ENCODE results near the gene XPA.
"Not testable (repeated sequence)": the region's sequence is repeated elsewhere in the genome, so short reads cannot be mapped to it uniquely, and the experiment has no call there.

The XPA gene

DNA sequence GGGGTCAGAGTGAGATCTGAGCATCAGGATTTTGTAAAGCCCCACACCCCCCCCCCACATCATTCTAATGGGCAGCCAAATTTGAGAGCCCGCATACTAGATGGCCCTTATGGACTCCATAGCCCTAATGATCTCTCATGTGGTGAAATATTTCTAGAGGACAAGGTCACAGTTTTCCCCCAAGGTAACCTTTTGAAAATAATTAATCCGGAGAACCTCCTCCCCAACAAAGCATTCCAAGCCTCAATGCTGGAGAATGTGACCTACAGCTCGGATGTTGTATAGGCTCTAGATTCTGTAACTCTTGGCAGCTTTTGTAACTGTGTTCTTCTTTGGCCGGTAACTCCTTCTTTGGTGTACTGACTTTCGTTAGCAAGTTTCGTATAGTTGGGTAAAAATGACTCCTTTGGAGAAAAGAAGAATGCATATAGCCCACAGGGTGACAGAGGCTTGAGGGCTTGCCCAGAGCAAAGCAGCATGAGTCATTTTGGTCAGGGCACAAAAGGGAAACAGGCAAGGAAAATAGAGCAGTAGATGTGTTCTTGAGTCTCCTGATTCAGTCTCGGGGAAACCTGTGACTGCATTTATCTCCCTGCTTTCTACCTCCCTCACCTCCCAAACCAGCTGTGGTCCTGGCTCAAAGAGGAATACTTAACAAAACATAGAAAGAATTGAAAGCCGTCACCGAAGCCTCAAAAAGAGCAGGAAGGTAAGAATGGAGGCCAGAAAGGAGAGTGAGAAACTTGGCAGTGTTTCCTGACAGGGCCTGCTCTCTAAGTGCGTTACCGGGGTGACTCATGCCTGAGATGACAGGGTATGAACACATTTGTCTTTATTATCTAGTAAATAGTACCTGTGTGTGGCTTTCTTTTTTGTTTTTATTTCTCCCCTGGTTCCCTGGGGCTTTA, 6.6 kb upstream of the XPA start:
- DNase-seq, result peak; percentile 98

DNA sequence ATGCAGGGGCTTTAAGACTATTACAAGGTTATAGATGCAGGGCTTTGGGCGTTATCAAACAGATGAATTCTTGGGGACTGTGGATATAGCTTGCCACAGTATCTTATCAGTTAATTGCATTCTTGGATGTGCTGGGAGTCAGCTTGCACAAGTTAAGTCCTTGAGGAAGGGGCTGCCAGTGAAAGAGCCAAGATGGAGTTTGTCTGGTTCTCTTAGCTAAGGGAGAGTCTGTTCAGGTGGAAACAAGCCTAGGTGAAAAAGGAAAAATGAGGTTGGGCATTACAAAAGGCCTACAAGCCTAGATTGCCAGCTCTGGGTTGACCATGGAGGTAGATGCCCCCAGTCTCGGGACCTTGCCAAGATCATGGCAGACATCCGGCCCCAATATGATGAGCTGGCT, 2.7 kb upstream of the XPA start:
- DNase-seq, result not testable (repeated sequence)

- DNase-seq, result not testable (repeated sequence)
Measured at GRCh38 chr9:97699281-97699680, 2.1 kb upstream of the XPA start.

GRCh38 chr9:97698865-97699264, 1.7 kb upstream of the XPA start:
- no peak for DNase-seq

- DNase-seq, result peak; percentile 31
Measured at GRCh38 chr9:97697837-97698236, 697 bp upstream of the XPA start.

DNA sequence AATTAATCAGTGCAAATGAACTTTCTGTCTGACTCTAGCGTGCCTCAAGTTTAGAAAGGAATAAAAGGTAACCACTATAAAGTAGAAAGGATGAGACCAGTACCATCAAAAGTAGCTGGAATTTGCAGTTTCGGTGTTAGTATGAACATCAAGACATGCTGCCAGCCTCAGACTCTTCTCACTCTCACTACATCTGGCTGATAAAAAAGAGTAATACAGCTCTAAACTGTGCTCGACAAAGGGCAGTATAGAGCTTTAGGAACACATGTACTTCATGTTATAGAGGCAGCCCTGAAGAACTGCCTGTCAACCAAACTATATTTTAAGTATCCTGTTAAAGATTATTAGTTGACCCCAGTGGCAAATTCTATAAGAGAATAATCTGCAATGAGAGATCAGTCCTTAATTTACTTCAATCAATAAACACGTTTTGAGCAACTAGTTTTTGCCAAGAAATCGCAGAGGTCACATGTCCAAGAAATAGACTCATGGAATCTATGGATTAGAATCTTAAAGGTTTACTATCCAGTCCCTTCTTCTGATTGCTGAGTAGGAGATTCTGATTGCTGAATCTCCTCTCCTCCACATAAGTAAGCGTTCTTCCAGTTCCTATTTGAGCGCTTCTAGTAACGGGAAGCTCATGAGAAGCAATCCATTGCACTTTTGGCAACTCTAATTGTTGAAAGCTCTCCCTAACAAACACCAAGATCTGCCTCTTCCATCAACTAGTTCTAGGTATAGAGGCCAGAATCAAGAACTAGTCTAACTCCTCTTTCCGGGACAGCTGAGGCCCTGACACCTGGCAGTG, 941 bp downstream of the XPA start:
- peak; percentile 66 for DNase-seq

GRCh38 chr9:97695390-97695789, 1.8 kb downstream of the XPA start:
- no peak for DNase-seq

DNA sequence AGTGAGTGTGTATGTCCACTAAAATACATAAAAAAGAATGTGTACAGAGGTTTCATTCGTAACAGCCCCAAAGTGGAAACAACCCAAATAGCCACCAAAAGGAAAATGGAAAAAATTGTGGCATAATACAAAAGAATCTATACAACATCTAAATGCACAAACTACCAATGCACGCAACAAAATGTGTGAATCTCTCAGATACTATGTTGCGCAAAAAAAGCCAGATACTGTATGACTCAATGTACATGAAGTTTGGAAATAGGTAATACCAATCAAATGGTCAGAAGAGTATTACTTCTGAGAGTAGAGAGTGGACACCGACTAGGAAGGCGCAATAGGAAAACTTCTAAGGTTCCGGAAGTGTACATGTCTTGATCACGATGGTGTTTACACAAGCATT, 2.4 kb downstream of the XPA start:
- DNase-seq, result no peak

- DNase-seq, result no peak
Measured at GRCh38 chr9:97689401-97690180, 7.5 kb downstream of the XPA start.

DNA sequence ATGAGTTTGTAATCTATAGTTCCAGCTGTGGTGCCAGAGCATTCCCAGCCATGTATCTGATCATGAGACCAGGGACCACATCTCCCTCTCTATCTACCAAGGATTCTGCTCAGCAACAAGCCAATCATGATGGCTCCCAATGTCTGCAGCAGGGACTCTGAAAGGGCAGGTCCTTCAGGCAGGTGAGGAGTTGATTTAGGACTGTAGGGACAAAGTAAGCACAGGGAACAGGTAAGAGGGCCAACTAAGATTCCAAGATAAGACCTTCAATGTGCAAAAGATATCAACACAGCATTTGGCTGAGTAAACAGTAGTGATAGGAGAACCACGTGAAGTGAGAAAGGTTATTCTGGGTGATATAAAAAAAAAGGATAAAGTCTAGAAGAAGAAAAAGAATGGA, 8.5 kb downstream of the XPA start:
- DNase-seq, result no peak

DNA sequence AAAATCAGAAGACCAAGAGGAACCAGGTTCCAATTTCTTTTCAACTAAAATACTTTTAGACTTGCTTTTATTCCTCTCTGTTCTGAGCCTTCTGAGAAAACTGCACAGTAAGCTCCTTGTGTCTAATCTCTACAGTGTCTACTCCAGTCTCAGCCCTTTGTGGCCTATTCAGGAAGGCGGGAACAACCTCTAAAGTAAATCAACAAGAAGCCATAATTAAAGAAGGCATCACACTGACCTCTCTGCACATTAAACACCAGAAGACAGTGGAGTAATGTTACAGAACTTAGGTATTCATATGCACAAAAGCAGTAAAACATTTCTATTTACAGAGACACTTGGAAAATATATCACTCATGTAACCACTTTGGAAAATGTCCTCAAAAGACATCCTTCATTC, 14.9 kb downstream of the XPA start:
- peak; percentile 59 for DNase-seq

DNA sequence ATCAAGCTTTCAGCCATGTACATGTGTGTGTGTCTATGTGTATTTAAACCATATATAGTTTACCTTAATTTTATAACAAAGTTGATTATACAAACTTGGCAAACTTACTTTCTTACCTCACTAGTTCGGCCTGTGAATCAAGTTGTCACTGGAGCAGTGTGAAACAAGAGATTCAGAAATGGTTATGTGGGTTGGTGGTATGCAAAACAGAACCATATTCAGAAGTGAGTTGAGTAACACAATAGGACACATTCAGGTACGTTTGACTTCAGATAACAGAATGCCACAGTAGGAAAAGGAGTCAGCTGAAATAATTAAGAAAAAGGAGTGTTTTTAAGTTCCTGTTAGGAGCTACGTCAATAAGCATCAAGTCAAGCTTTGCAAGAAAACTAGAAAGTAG, 21.5 kb downstream of the XPA start:
- no peak for DNase-seq

- no peak for DNase-seq
Measured at GRCh38 chr9:97673922-97674321, 23.2 kb downstream of the XPA start.

- DNase-seq, result peak; percentile 82
Measured at GRCh38 chr9:97672403-97672802, 24.7 kb downstream of the XPA start.

- DNase-seq, result no peak
Measured at GRCh38 chr9:97670586-97670985, 26.6 kb downstream of the XPA start.

DNA sequence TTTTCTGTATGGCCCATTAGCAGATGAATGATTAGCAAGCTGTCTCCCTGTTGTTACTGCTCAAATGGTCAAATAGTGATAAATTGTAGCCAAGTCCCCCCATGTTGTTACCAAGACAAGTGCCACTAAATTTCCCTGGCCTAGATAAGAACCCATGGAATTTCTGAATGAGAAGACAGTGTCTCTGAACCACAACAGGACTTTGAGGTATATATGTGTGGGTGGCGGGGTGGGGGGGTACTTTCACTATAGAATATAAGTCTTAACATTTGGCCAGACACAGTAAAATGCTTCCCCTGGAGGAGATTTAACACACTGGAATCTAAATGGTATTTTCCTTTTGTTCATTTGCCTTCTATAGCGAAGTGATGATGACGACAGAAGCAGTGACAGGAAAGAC, 28.7 kb downstream of the XPA start:
- DNase-seq, result no peak

DNA sequence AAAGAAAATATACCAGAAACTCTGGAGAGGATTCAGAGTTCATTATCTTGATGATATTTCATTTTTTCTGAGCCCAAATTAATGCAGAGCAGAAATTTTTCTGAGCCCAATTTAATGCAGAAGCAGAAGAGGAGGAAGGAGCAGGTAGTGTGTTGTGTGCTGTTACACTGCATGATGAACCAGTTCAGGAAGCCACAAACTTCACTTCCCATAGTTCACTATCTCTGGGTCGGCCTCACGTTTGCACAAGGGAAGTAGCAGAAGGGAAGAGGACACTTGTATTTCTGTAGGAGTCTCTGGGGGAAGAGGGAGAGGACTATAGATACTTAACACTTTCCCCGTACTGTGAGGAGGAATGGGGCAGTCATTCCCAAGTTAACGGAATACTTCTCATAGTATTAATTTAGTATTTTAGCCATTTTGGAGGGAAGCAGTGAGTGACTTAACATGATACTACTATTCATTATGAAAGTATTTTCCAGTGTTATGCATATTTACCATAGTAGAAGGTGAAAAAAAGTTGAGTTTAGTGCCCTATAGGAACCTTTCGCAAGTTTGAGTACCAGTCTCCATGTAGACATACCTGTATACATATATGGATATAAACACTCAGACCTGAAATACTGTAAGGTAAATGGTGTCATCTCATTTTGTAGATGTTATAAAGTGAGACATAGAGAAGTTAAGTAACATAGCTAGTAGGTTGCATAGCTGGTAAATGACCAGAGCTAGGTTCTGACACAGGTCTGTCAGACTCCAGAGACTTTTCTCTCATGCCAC, 30.0 kb downstream of the XPA start:
- DNase-seq, result no peak

DNA sequence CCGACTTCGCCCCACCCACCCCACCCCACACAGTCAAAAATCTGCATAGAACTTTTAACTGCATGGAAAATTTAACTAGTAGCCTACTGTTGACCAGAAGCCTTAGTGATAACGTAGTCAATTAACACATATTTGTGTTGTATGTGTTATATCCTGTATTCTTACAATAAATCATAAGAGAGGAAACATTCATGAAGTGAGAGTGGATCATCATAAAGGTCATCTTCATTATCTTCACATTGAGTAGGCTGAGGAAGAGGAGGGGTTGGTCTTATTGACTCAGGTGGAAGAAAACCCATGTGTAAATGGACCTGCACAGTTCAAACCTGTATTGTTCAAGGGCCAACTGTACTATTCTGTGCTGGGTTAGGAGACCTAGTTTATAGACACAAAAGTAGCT, 31.4 kb downstream of the XPA start:
- DNase-seq, result no peak

- no peak for DNase-seq
Measured at GRCh38 chr9:97660847-97661246, 36.3 kb downstream of the XPA start.

GRCh38 chr9:97660340-97660739, 36.8 kb downstream of the XPA start:
- no peak for DNase-seq

DNA sequence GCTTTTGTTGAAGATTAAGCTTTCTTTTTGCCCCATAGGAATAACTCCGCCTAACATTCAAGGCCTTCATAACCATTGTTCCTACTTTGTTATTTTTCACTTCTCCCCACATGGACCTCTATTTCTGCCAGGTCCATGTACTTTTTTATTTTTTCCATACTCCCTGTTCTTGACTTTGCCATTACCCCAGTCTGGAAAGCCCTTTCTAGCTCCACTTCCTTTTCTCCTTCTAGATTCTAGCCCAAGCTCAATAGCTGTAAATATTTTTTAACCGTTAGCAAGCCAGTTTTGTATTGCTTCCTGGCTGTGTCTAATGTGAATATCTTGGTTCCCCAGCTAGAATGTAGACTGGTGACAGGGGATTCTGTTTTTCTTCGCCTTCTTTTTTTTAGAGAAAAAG, 37.4 kb downstream of the XPA start:
- DNase-seq, result no peak

DNA sequence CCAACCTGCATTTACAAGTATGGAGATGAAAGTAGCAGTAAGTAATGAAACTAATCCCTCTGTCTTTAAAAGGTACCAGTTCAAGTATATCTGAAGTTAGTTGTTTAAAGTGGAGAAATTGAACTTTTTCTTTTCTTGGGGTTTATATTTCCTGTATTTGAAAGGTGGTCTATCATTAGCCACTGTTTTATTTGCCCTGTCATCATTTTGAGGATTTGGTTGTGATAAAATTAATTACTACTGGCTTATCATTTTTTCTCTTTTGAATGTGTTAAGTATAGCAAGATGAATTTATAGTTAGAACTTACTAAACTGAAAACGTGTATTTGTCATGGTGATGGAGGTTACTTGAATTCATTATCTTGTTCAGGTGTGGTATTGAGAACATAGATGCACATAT, 38.4 kb downstream of the XPA start:
- DNase-seq, result no peak

DNA sequence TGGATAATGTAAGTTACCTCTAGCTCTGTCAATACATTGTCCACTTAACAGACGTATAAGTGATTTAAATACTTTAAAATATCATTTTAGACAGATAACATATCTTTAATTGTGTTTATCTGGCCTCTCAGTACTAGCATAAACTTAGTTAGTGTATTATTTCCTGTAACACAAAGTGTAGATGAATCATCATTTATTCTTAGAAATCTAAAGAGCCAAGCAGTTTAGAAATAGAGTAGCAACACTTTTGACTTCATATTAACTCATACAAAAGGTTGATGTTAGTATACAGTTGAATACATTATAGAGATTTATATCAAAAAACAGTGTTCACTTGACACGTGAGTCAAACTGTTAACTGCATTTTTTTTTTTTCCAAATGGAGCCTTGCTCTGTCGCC, 45.5 kb downstream of the XPA start:
- DNase-seq, result no peak
